GM23338 (cell line): ENCODE measurements around the gene KLK7.

Experiments used
- EZH2 ChIP-seq: fragments of 200-600 bp; sonication (generic); IDR thresholded peaks from one replicate; pipeline ENCODE4 v1.8.0; 2017; ENCODE audit warnings: antibody characterized with exemption, mild to moderate bottlenecking, low read depth; ENCODE audit not compliant: unreplicated experiment
- JUNB ChIP-seq: IDR thresholded peaks from one replicate; pipeline ENCODE4 v1.6.1; 2016; ENCODE audit warnings: antibody characterized with exemption; ENCODE audit not compliant: unreplicated experiment
- POLR2AphosphoS5 ChIP-seq: IDR thresholded peaks from 2 replicates; pipeline ENCODE4 v1.6.1; 2016; ENCODE audit warnings: antibody characterized with exemption, low read depth
- TF ChIP-seq, protein P1 (sequence below), 2 experiments: fragments of 200-600 bp in 1 of 2; sonication (generic) in 1 of 2; conservative IDR thresholded peaks; 2 replicates each; pipeline versions ENCODE4 v1.5.1 to v1.6.1; 2016 to 2017; ENCODE audit warnings: antibody characterized with exemption in 2 of 2, low read depth in 2 of 2, mild to moderate bottlenecking in 2 of 2, moderate library complexity in 1 of 2
- TF ChIP-seq, protein P2 (sequence below): IDR thresholded peaks from one replicate; pipeline ENCODE4 v1.6.1; 2018; ENCODE audit warnings: antibody characterized with exemption; ENCODE audit not compliant: unreplicated experiment

DNA sequence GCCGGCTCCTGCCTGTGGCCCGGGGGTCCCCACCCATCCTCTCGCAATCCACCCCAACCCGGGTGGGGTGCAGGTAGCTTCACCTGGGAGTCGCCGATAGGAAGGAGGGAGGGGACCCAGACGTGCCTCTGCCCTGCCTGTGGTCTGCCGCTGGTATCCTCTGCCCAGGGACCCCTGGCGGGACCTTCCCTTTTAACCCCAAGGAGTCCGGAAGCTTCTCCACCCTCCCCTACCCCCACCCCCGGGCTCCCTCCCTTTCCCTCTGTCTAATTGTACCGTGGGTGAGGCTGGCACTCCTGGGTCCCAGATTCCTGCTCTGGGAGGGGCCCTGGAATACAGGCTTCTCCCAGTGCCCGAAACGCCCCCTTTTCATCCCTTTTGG is 35.8 kb upstream of the KLK7 start, which contains the start of gene KLK10:
- TF ChIP-seq POLR2AphosphoS5 = no peak
- TF ChIP-seq EZH2 = no peak
- TF ChIP-seq, protein P1, sequence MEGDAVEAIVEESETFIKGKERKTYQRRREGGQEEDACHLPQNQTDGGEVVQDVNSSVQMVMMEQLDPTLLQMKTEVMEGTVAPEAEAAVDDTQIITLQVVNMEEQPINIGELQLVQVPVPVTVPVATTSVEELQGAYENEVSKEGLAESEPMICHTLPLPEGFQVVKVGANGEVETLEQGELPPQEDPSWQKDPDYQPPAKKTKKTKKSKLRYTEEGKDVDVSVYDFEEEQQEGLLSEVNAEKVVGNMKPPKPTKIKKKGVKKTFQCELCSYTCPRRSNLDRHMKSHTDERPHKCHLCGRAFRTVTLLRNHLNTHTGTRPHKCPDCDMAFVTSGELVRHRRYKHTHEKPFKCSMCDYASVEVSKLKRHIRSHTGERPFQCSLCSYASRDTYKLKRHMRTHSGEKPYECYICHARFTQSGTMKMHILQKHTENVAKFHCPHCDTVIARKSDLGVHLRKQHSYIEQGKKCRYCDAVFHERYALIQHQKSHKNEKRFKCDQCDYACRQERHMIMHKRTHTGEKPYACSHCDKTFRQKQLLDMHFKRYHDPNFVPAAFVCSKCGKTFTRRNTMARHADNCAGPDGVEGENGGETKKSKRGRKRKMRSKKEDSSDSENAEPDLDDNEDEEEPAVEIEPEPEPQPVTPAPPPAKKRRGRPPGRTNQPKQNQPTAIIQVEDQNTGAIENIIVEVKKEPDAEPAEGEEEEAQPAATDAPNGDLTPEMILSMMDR (conservative IDR thresholded peaks at IDR 0.05; ENCODE audit: low read depth in 2 of 2) = no peak
- TF ChIP-seq, protein P2, sequence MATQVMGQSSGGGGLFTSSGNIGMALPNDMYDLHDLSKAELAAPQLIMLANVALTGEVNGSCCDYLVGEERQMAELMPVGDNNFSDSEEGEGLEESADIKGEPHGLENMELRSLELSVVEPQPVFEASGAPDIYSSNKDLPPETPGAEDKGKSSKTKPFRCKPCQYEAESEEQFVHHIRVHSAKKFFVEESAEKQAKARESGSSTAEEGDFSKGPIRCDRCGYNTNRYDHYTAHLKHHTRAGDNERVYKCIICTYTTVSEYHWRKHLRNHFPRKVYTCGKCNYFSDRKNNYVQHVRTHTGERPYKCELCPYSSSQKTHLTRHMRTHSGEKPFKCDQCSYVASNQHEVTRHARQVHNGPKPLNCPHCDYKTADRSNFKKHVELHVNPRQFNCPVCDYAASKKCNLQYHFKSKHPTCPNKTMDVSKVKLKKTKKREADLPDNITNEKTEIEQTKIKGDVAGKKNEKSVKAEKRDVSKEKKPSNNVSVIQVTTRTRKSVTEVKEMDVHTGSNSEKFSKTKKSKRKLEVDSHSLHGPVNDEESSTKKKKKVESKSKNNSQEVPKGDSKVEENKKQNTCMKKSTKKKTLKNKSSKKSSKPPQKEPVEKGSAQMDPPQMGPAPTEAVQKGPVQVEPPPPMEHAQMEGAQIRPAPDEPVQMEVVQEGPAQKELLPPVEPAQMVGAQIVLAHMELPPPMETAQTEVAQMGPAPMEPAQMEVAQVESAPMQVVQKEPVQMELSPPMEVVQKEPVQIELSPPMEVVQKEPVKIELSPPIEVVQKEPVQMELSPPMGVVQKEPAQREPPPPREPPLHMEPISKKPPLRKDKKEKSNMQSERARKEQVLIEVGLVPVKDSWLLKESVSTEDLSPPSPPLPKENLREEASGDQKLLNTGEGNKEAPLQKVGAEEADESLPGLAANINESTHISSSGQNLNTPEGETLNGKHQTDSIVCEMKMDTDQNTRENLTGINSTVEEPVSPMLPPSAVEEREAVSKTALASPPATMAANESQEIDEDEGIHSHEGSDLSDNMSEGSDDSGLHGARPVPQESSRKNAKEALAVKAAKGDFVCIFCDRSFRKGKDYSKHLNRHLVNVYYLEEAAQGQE = no peak
- no peak for TF ChIP-seq JUNB
